Psoas muscle (tissue), 8 donors: ENCODE data around the gene FLNB. TPM values are rescaled to one million over a fixed set of nuclear protein-coding genes. Genes with fewer than 3 reads are reported as not detected.
"Not testable (repeated sequence)": the region's sequence is repeated elsewhere in the genome, so short reads cannot be mapped to it uniquely, and the experiment has no call there.

Experiments used
- ATAC-seq, 4 donors: fragments of 200-7000 bp; cut with Tn5 transposase; one replicate each; pipeline ENCODE4 v1.9.1; 2020; ENCODE audit warnings: moderate library complexity in 3 of 4, mild to moderate bottlenecking in 2 of 4
- DNase-seq, 2 donors: peaks; one replicate each; pipeline ENCODE4 v3.0.0-alpha.2; 2020
- H3K27ac ChIP-seq: fragments of 200-600 bp; one replicate; pipeline ENCODE4 v1.8.0; 2022
- H3K27me3 ChIP-seq, 3 donors: fragments of 200-600 bp in 1 of 3; one replicate each; pipeline versions ENCODE4 v1.6.1 to v1.8.0; 2013 to 2022; ENCODE audit warnings: low read length in 2 of 3, mild to moderate bottlenecking in 2 of 3, moderate library complexity in 1 of 3; ENCODE audit not compliant: insufficient read depth in 3 of 3
- H3K36me3 ChIP-seq, 2 donors: fragments of 200-600 bp in 1 of 2; one replicate each; pipeline versions ENCODE4 v1.6.1 to v1.8.0; 2013 to 2022; ENCODE audit warnings: low read depth in 1 of 2, mild to moderate bottlenecking in 1 of 2, moderate library complexity in 1 of 2; ENCODE audit not compliant: insufficient read depth in 1 of 2
- H3K4me1 ChIP-seq: fragments of 200-600 bp; one replicate; pipeline ENCODE4 v1.8.0; 2022
- H3K4me3 ChIP-seq: fragments of 200-600 bp; one replicate; pipeline ENCODE4 v1.8.0; 2022; ENCODE audit warnings: mild to moderate bottlenecking
- H3K9me3 ChIP-seq: fragments of 200-600 bp; one replicate; pipeline ENCODE4 v1.8.0; 2022
- CTCF ChIP-seq: fragments of 200-600 bp; IDR thresholded peaks from one replicate; pipeline ENCODE4 v1.8.0; 2022; ENCODE audit warnings: antibody characterized with exemption
- WGBS, 3 donors: extraction: QIAGEN DNeasy Blood & Tissue Kit; methylation state at CpG; one replicate each; pipeline versions ENCODE4 v1.1.6 to v1.1.7; 2013; 5-methylcytosine and 5-hydroxymethylcytosine counted together
- intact Hi-C, 2 donors: fragments of 100-400 bp; cut with DNase I; formaldehyde crosslinking; loops; one replicate each; pipeline versions ENCODE4 v1.11.0 to v1.14.2; 2022
- polyA plus RNA-seq, 3 donors: library from polyadenylated mRNA; stranded (reverse); fragments of 200-250 nt; gene quantifications; one replicate each; pipeline ENCODE4 v1.2.3, GENCODE V29; 2013
- total RNA-seq, 4 donors: library from RNA; stranded (reverse); fragmentation: NEBNext Ultra II Directional in 2 of 4; extraction: Animal tissue kit (Norgen Biotek cat#: 25700) in 2 of 4; gene quantifications; one replicate each; pipeline versions ENCODE4 v1.2.1 to v1.2.4, GENCODE V29; 2021 to 2023
- donor health status: healthy with polysubstance abuse.
- donor health status: DM: no; HTN: no; CAD: no; lungs with moderate emphysema.
- donor health status: Bipolar disorder and iron deficiency.
- donor health status: healthy.
- donor health status: DM: yes; HTN: yes; CAD: no.
- donor health status: DM: no; HTN: no; CAD: no.
- donor health status: DM: no; HTN: no; CAD: no.
- donor health status: DM: yes; HTN: yes; CAD: no.

The FLNB gene
- total and polyA plus RNA-seq, 7 donors = 6.4 to 17.9 (median 14.7) TPM

GRCh38 chr3:58055314-58055713 lies 47.1 kb downstream of the FLNB start:
- Histone ChIP-seq H3K27me3 (no peaks in the 10 kb centered on the region), H3K4me1 (peaks cover 3% of the 10 kb centered on the region), H3K4me3 (no peak overlapping the region), H3K9me3 (no peaks in the 10 kb centered on the region), H3K27ac (no peak overlapping the region), H3K36me3 (no peaks in the 10 kb centered on the region)
- no peak for TF ChIP-seq CTCF
- intact Hi-C loops = no loop called here
- 93 to 94% (median 93%) methylated on average over 4 of the region's 4 CpGs for WGBS, 3 donors
- no peak for DNase-seq
- ATAC-seq = no peak

GRCh38 chr3:58055891-58056290 lies 47.7 kb downstream of the FLNB start:
- H3K27me3 ChIP-seq, ATAC-seq, H3K4me1 ChIP-seq, H3K9me3 ChIP-seq, intact Hi-C loops, DNase-seq, H3K36me3 ChIP-seq, H3K4me3 ChIP-seq, H3K27ac ChIP-seq: not testable (repeated sequence)
- 93 to 99% (median 96%) methylated on average over 5 of the region's 5 CpGs for WGBS, 3 donors

- no peak for TF ChIP-seq CTCF
- ATAC-seq (no peak), DNase-seq (no peak)
- H3K9me3 ChIP-seq = no peaks in the 10 kb centered on the region
- intact Hi-C loops = no loop called here
- H3K36me3 ChIP-seq = no peaks in the 10 kb centered on the region
- no peak overlapping the region for H3K4me3 ChIP-seq
- peaks cover 3% of the 10 kb centered on the region for H3K4me1 ChIP-seq
- H3K27ac ChIP-seq = no peak overlapping the region
- H3K27me3 ChIP-seq = no peaks in the 10 kb centered on the region
- WGBS, 3 donors = 81 to 86% (median 83%) methylated on average over 8 of the region's 8 CpGs
Measured at GRCh38 chr3:58058361-58059263, 50.4 kb downstream of the FLNB start.

GRCh38 chr3:58059349-58060321 lies 51.4 kb downstream of the FLNB start:
- H3K27ac ChIP-seq = no peak overlapping the region
- WGBS, 3 donors = 38 to 43% (median 42%) methylated on average over 15 of the region's 15 CpGs
- ATAC-seq (peak in 2 of 4 donors; percentile 14 to 47), DNase-seq (no peak)
- intact Hi-C loops = no loop called here
- no peaks in the 10 kb centered on the region for H3K9me3 ChIP-seq
- no peaks in the 10 kb centered on the region for H3K36me3 ChIP-seq
- H3K4me1 ChIP-seq = peaks cover 3% of the 10 kb centered on the region
- H3K27me3 ChIP-seq = no peaks in the 10 kb centered on the region
- H3K4me3 ChIP-seq = no peak overlapping the region
- no peak for TF ChIP-seq CTCF

GRCh38 chr3:58062472-58062871 lies 54.2 kb downstream of the FLNB start:
- ATAC-seq = no peak
- TF ChIP-seq CTCF = no peak
- Histone ChIP-seq H3K4me1 (peaks cover 3% of the 10 kb centered on the region), H3K27ac (no peak overlapping the region), H3K9me3 (no peaks in the 10 kb centered on the region), H3K27me3 (no peaks in the 10 kb centered on the region), H3K36me3 (no peaks in the 10 kb centered on the region), H3K4me3 (no peak overlapping the region)
- DNase-seq = no peak
- WGBS, 3 donors = 54 to 57% (median 54%) methylated on average over 5 of the region's 5 CpGs
- intact Hi-C loops = no loop called here
